Limb (tissue), 2 donors: Measurements from ENCODE around the gene LDLRAD3.

Experiments used
- DNase-seq, 2 donors: peaks; one replicate each; pipeline ENCODE4 v3.0.0-alpha.2; 2016; ENCODE audit errors: extremely low spot score in 2 of 2

LDLRAD3 gene

GRCh38 chr11:36015799-36016198 lies 71.9 kb downstream of the LDLRAD3 start:
- DNase-seq: peak in 1 of 2 donors; percentile 62

- no peak for DNase-seq
Measured at GRCh38 chr11:36016263-36016662, 72.4 kb downstream of the LDLRAD3 start.

GRCh38 chr11:36016709-36017108 lies 72.8 kb downstream of the LDLRAD3 start:
- DNase-seq: no peak

GRCh38 chr11:36019005-36019596 lies 75.2 kb downstream of the LDLRAD3 start:
- no peak for DNase-seq

GRCh38 chr11:36019722-36020121 lies 75.9 kb downstream of the LDLRAD3 start:
- DNase-seq: no peak

- DNase-seq: no peak
Measured at GRCh38 chr11:36022882-36023281, 79.0 kb downstream of the LDLRAD3 start.

- no peak for DNase-seq
Measured at GRCh38 chr11:36023922-36024321, 80.1 kb downstream of the LDLRAD3 start.

- DNase-seq: no peak
Measured at GRCh38 chr11:36024716-36025115, 80.9 kb downstream of the LDLRAD3 start.

- DNase-seq: no peak
Measured at GRCh38 chr11:36026315-36026968, 82.6 kb downstream of the LDLRAD3 start.

- DNase-seq: no peak
Measured at GRCh38 chr11:36027731-36028130, 83.9 kb downstream of the LDLRAD3 start.

- no peak for DNase-seq
Measured at GRCh38 chr11:36029616-36030015, 85.8 kb downstream of the LDLRAD3 start.

GRCh38 chr11:36030731-36031281 lies 86.9 kb downstream of the LDLRAD3 start:
- DNase-seq: no peak

- no peak for DNase-seq
Measured at GRCh38 chr11:36033082-36033751, 89.4 kb downstream of the LDLRAD3 start.

GRCh38 chr11:36033936-36034335 lies 90.1 kb downstream of the LDLRAD3 start:
- no peak for DNase-seq

GRCh38 chr11:36034551-36035331 lies 90.9 kb downstream of the LDLRAD3 start:
- DNase-seq: no peak

GRCh38 chr11:36035454-36035853 lies 91.6 kb downstream of the LDLRAD3 start:
- DNase-seq: no peak

GRCh38 chr11:36035999-36036398 lies 92.1 kb downstream of the LDLRAD3 start:
- no peak for DNase-seq

GRCh38 chr11:36037031-36037430 lies 93.2 kb downstream of the LDLRAD3 start:
- no peak for DNase-seq

- DNase-seq: no peak
Measured at GRCh38 chr11:36038541-36038940, 94.7 kb downstream of the LDLRAD3 start.

GRCh38 chr11:36039471-36039870 lies 95.6 kb downstream of the LDLRAD3 start:
- no peak for DNase-seq

GRCh38 chr11:36041988-36042611 lies 98.2 kb downstream of the LDLRAD3 start:
- no peak for DNase-seq
